ENCODE measurements around the gene ITGA1. TPM values are rescaled to one million over a fixed set of nuclear protein-coding genes. Genes with fewer than 3 reads are reported as not detected.

ITGA1 gene
- total and polyA plus RNA-seq, 2 of the 8 experiments (the other 6 are each of a cell fraction or from before 2014, with no cell fraction given): 2.3 to 9.0 TPM

- no peaks in the 10 kb centered on the region for H3K36me3 ChIP-seq (ENCODE audit: control insufficient read depth in 2 of 4, insufficient read depth in 4 of 4, low read length in 3 of 4)
- H3K27ac ChIP-seq (ENCODE audit: low read depth, low read length): no peak overlapping the region
- no peak overlapping the region for H3K56ac ChIP-seq (replicated peaks; ENCODE audit: insufficient read length, low read depth, low read length)
- H4K20me1 ChIP-seq (replicated peaks in 1 of 2; ENCODE audit: control insufficient read depth in 1 of 2, insufficient read depth in 2 of 2, low read length in 2 of 2): no peaks in the 10 kb centered on the region
- no peaks in the 10 kb centered on the region for H3K23me2 ChIP-seq (ENCODE audit: low read depth, low read length)
- no peaks in the 10 kb centered on the region for H3K9me3 ChIP-seq (ENCODE audit: insufficient read depth in 2 of 2, low read depth in 1 of 2, low read length in 1 of 2)
- H4K91ac ChIP-seq (replicated peaks; ENCODE audit: insufficient read length, low read length): no peak overlapping the region
- H3K9ac ChIP-seq (replicated peaks in 1 of 4; ENCODE audit: extremely low read depth in 1 of 4, low read depth in 3 of 4, low read length in 3 of 4): no peak overlapping the region
- 86% methylated on average over 6 of the region's 6 CpGs; no CpG with 5 or more reads in 1 of the 2 experiments for WGBS, 2 experiments (ENCODE audit: extremely low coverage in 1 of 2, insufficient coverage in 1 of 2, insufficient read length in 1 of 2, insufficient replicate concordance in 2 of 2, low coverage in 1 of 2, low lambda C conversion rate in 2 of 2, missing lambda C conversion rate in 1 of 2)
- H2BK12ac ChIP-seq (ENCODE audit: low read depth, low read length): no peak overlapping the region
- H3K27me3 ChIP-seq (replicated peaks in 1 of 4; ENCODE audit: control insufficient read depth in 3 of 4, extremely low read depth in 1 of 4, insufficient read depth in 3 of 4, low read length in 3 of 4): peaks cover 0 to 2% (median 0%) of the 10 kb centered on the region in 4 experiments; a peak in 1 of 7 replicates
- no peak for TF ChIP-seq RAD21 (IDR thresholded peaks at IDR 0.05 in 1 of 2, conservative IDR thresholded peaks at IDR 0.05 in 1 of 2; ENCODE audit: low read depth in 2 of 2, low read length in 2 of 2)
- no peak for TF ChIP-seq KDM4A (IDR thresholded peaks at IDR 0.05; ENCODE audit: low read depth, low read length, severe bottlenecking)
- no peak for TF ChIP-seq CEBPB (IDR thresholded peaks at IDR 0.05; ENCODE audit: low read depth, low read length)
- no peaks in the 10 kb centered on the region for H3K4me1 ChIP-seq (replicated peaks in 1 of 4; ENCODE audit: control insufficient read depth in 3 of 4, insufficient read depth in 4 of 4, low read length in 3 of 4)
- H2BK15ac ChIP-seq (ENCODE audit: low read length): no peak overlapping the region
- no peak overlapping the region for H2AFZ ChIP-seq (ENCODE audit: low read length)
- ChIA-PET POLR2A (ENCODE audit: partially characterized antibody) (no interaction called here), CTCF (ENCODE audit: partially characterized antibody) (no interaction called here)
- H2BK120ac ChIP-seq (replicated peaks; ENCODE audit: low read depth, low read length): no peak overlapping the region
- H3K18ac ChIP-seq (ENCODE audit: extremely low read depth, low read length): no peak overlapping the region
- H3K79me2 ChIP-seq (ENCODE audit: control insufficient read depth in 1 of 2, insufficient read depth in 2 of 2, low read length in 2 of 2): no peaks in the 10 kb centered on the region
- no peak overlapping the region for H2BK20ac ChIP-seq (ENCODE audit: low read length)
- H4K5ac ChIP-seq (ENCODE audit: insufficient read length, low read depth, low read length): no peak overlapping the region
- FAIRE-seq: no peak
- H3K4me3 ChIP-seq (ENCODE audit: extremely low read depth in 1 of 4, insufficient read depth in 2 of 4, low read depth in 3 of 4, low read length in 4 of 4): no peak overlapping the region
- no peak for DNase-seq (ENCODE audit: low read depth in 1 of 2, low spot score in 2 of 2)
- no peak overlapping the region for H2AK5ac ChIP-seq (ENCODE audit: low read depth, low read length)
- H3K4me2 ChIP-seq (ENCODE audit: insufficient read depth in 1 of 2, low read depth in 2 of 2, low read length in 2 of 2): no peak overlapping the region
- no peak overlapping the region for H3K4ac ChIP-seq (replicated peaks; ENCODE audit: insufficient read length, low read depth, low read length)
- no peak overlapping the region for H4K8ac ChIP-seq (ENCODE audit: extremely low read depth, insufficient read depth, low read length)
- H3K14ac ChIP-seq (ENCODE audit: insufficient read length): no peak overlapping the region
- H3K23ac ChIP-seq (ENCODE audit: insufficient read length): no peak overlapping the region
- no peaks in the 10 kb centered on the region for H3K79me1 ChIP-seq (ENCODE audit: low read depth, low read length)
- no peak overlapping the region for H2BK5ac ChIP-seq (ENCODE audit: low read depth, low read length)
Observed at GRCh38 chr5:52846182-52846842, 58.6 kb downstream of the ITGA1 start.
